GM21825 (cell line): Measurements from ENCODE around the gene CEP70.

Experiments used
- ATAC-seq: cut with Tn5 transposase; IDR thresholded peaks from one replicate; pipeline ENCODE4 v1.9.1; 2021; ENCODE audit warnings: mild to moderate bottlenecking, moderate library complexity; ENCODE audit not compliant: unreplicated experiment

Gene CEP70

GRCh38 chr3:138472141-138472825 is 121.8 kb downstream of the CEP70 start:
- ATAC-seq = no peak

GRCh38 chr3:138471481-138471880 is 122.6 kb downstream of the CEP70 start:
- no peak for ATAC-seq

- ATAC-seq = no peak
Measured at GRCh38 chr3:138470687-138471086, 123.4 kb downstream of the CEP70 start.

GRCh38 chr3:138469874-138470273 is 124.2 kb downstream of the CEP70 start:
- no peak for ATAC-seq

- no peak for ATAC-seq
Measured at GRCh38 chr3:138468886-138469285, 125.2 kb downstream of the CEP70 start.

GRCh38 chr3:138468451-138468850 is 125.6 kb downstream of the CEP70 start:
- no peak for ATAC-seq

GRCh38 chr3:138467931-138468330 is 126.1 kb downstream of the CEP70 start:
- ATAC-seq = no peak

- ATAC-seq = no peak
Measured at GRCh38 chr3:138465925-138466324, 128.1 kb downstream of the CEP70 start.

- ATAC-seq = no peak
Measured at GRCh38 chr3:138465451-138465850, 128.6 kb downstream of the CEP70 start.

GRCh38 chr3:138464491-138464860 is 129.6 kb downstream of the CEP70 start:
- no peak for ATAC-seq

- ATAC-seq = no peak
Measured at GRCh38 chr3:138463724-138464490, 130.2 kb downstream of the CEP70 start.

- ATAC-seq = no peak
Measured at GRCh38 chr3:138461896-138462295, 132.2 kb downstream of the CEP70 start.

- ATAC-seq = no peak
Measured at GRCh38 chr3:138461246-138461645, 132.8 kb downstream of the CEP70 start.

GRCh38 chr3:138460536-138461205 is 133.4 kb downstream of the CEP70 start:
- ATAC-seq = no peak

- no peak for ATAC-seq
Measured at GRCh38 chr3:138459619-138460535, 134.2 kb downstream of the CEP70 start.

GRCh38 chr3:138458774-138459499 is 135.1 kb downstream of the CEP70 start:
- ATAC-seq = no peak

- ATAC-seq = no peak
Measured at GRCh38 chr3:138457863-138458735, 136.0 kb downstream of the CEP70 start.

GRCh38 chr3:138456961-138457862 is 136.8 kb downstream of the CEP70 start:
- no peak for ATAC-seq
